ENCODE measurements around the gene RAP1A.

Gene RAP1A

GRCh38 chr1:111720977-111721786, 101.6 kb downstream of the RAP1A start:
- no peak for DNase-seq

GRCh38 chr1:111723091-111723806, 103.7 kb downstream of the RAP1A start:
- DNase-seq, result peak; percentile 34

GRCh38 chr1:111723871-111724270, 104.3 kb downstream of the RAP1A start:
- DNase-seq, result no peak

- DNase-seq, result no peak
Measured at GRCh38 chr1:111725192-111725591, 105.6 kb downstream of the RAP1A start.

- DNase-seq, result no peak
Measured at GRCh38 chr1:111727056-111727455, 107.5 kb downstream of the RAP1A start.

DNA sequence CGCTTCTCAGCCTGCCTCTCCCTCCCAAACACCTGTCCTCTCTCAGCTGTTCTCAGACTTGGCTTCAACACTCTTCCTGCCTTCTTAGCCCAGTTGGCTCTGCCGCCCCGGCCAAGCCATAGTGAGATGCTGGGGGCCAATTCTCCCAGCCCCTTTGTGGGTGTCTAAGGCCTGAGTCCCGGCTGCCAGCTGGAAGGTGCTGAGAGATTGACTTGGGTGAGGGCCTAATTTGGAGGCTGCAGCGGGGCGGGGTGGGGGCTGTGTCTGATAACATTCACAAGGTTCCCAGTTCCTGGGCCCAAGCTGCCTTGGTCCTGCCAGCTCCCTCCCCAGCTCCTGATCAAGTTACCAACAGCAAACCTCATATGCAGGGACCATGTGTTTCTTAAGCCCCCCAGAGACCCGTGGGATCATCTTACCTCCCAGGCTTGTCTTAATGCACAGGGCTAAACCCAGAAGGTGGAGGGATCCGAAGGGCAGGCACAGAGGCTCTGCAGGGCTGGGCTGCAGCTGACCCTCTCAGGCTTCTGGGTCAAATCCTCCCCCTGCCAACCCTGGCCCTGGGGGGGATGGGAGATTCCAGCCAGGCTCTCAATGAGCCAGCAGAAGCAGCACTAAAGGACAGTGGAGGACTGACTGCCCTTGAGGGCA, 109.8 kb downstream of the RAP1A start:
- no peak for DNase-seq

GRCh38 chr1:111729946-111730681, 110.5 kb downstream of the RAP1A start:
- DNase-seq, result no peak

DNA sequence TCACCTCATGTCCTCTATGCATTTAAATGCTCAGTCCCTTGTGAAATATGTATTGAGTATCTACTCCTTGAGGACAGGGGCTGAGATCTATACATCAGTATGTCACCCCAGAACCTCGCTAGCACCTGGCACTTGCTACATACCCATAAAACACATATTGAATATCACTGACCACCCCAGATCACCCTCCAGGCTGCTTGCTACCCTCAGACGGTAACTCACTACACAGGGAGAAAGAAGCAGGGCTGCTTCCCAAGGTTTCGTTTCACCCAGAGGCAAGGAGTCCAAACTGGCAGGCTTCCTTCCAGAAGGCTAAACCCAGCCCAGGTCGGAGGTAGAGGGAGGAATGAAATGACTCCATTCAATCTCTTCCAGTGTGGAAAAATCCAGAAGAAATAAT, 111.1 kb downstream of the RAP1A start:
- DNase-seq, result no peak

DNA sequence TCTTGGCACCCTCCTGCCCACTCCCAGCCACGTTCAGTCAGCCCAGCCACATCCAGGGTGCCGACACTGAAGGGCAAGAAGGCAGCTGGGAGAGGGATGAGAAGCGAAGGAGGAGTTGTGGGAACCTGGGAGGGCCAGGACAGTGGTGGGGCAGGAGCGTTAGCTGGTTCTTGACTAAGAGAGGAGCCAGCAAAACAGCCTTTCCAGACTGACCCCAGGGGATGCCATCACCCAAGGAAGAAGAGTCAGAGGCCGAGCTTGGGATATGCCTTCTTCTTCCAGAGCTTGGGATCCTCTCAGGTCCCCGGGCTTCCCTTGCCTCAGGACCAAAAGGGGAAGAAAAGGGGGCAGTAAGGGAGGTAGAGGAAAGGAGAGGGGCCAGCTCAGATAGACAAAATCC, 112.4 kb downstream of the RAP1A start:
- DNase-seq, result no peak

DNA sequence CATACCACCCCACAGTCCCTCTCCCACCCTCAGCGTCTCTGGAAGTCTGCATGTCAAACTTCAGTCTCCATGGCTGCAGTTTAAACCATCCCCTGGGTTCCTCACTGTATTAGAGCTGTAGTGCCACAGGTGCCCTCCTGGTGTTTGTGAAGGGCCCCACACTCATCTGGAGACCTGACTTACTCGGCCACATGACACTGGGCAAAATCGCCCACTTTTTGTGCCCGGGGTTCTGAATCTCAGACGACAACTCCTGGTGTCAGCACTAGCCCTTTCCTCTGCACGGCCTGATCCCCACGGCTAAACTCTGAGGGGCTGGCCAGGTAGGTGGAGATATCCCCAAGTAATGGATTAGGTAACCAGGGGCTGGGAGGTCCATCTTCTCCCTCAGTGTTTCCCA, 113.1 kb downstream of the RAP1A start:
- no peak for DNase-seq

- peak; percentile 78 for DNase-seq
Measured at GRCh38 chr1:111733183-111733991, 113.8 kb downstream of the RAP1A start.

DNA sequence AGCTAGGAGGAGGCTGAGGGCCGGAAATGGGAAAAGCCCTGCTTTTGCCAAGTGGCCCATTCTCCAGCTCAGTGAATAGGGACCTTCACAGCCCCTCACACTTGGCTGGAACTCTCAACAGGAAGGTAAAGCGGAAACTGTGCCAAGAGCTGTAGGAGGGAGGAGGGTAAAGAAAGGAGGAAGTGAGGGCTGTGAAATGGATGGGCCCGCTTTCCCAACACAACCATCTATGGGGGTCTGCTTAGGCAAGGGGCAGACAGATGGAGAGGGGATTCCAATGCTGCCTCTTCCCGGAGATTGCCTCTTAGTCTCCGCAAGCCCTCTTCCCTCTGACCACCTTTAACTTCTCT, 114.4 kb downstream of the RAP1A start:
- DNase-seq, result no peak

GRCh38 chr1:111734426-111734825, 114.8 kb downstream of the RAP1A start:
- no peak for DNase-seq

- no peak for DNase-seq
Measured at GRCh38 chr1:111734856-111735255, 115.3 kb downstream of the RAP1A start.

GRCh38 chr1:111735321-111735720, 115.7 kb downstream of the RAP1A start:
- no peak for DNase-seq

GRCh38 chr1:111735858-111736544, 116.4 kb downstream of the RAP1A start:
- no peak for DNase-seq

- no peak for DNase-seq
Measured at GRCh38 chr1:111736548-111737215, 117.1 kb downstream of the RAP1A start.

- DNase-seq, result no peak
Measured at GRCh38 chr1:111737216-111738132, 117.9 kb downstream of the RAP1A start.

- DNase-seq, result no peak
Measured at GRCh38 chr1:111738133-111738435, 118.5 kb downstream of the RAP1A start.
